ENCODE data around the gene TMEM101. TPM values are rescaled to one million over a fixed set of nuclear protein-coding genes. Genes with fewer than 3 reads are reported as not detected.

TMEM101 gene
- total and polyA plus RNA-seq, 2 donors (not counting 1 experiment from before 2014, with no cell fraction given), result 16.3 to 25.3 TPM

- H3K9me3 ChIP-seq (ENCODE audit: control extremely low read depth in 1 of 3, control insufficient read depth in 2 of 3, insufficient read depth in 1 of 3, low read length in 2 of 3), result peaks cover 0 to 19% (median 0%) of the 10 kb centered on the region in 3 donors
- peak overlapping the region in 1 of 2 donors; percentile 33 for H3K27ac ChIP-seq (ENCODE audit: low read length in 2 of 2)
- DNase-seq (peak; percentile 30), ATAC-seq (ENCODE audit: low read depth) (no peak)
- no peaks in the 10 kb centered on the region for H3K9me3 Mint-ChIP-seq (ENCODE audit: insufficient read depth)
- peak overlapping the region; percentile 100 for H3K4me2 ChIP-seq (replicated peaks; ENCODE audit: low read depth, low read length, poor library complexity, severe bottlenecking)
- H2AFZ ChIP-seq (ENCODE audit: insufficient read depth, low read depth, low read length, poor library complexity, severe bottlenecking), result peak overlapping the region; percentile 90
- peak overlapping the region; percentile 80 for H3K9ac ChIP-seq (ENCODE audit: low read length)
- peak overlapping the region; percentile 53 to 84 (median 77) for H3K4me3 ChIP-seq (ENCODE audit: control extremely low read depth in 1 of 5, extremely low read depth in 1 of 5, insufficient read depth in 1 of 5, low read depth in 2 of 5, low read length in 4 of 5)
- WGBS (ENCODE audit: insufficient coverage), result 7% methylated on average over 37 of the region's 37 CpGs
- peaks cover 0 to 28% (median 11%) of the 10 kb centered on the region in 4 experiments for H3K27me3 ChIP-seq (replicated peaks in 1 of 4; ENCODE audit: control extremely low read depth in 1 of 4, control insufficient read depth in 3 of 4, insufficient read depth in 4 of 4, low read length in 3 of 4)
- H3K4me3 Mint-ChIP-seq, result peak overlapping the region; percentile 95
- intact Hi-C loops (cut with micrococcal nuclease), result loop anchor here (2.0 to 5.0 kb wide), 4 partner anchors 33 to 1140 kb away; partner anchors contain the start of genes DHX8, HEXIM1 and LSM12
- peak overlapping the region; percentile 76 for H3K27ac Mint-ChIP-seq
- CTCF ChIA-PET, result interaction anchor here (1.2 to 2.5 kb wide), 2 partner anchors 63 to 116 kb away, joined by 4 to 7 read pairs; partner anchors contain the start of gene HDAC5
- POLR2A ChIA-PET, result no interaction called here
- H3K4me1 Mint-ChIP-seq, result peaks cover 33% of the 10 kb centered on the region
- H3K36me3 ChIP-seq (replicated peaks in 1 of 2; ENCODE audit: control extremely low read depth in 1 of 2, control insufficient read depth in 1 of 2, extremely low read depth in 1 of 2, insufficient read depth in 2 of 2, low read length in 1 of 2), result peaks cover 0 to 8% of the 10 kb centered on the region in 2 experiments
- peaks cover 11% of the 10 kb centered on the region for H3K27me3 Mint-ChIP-seq
- no peaks in the 10 kb centered on the region for H4K20me1 ChIP-seq (ENCODE audit: control insufficient read depth, insufficient read depth, low read length, poor library complexity, severe bottlenecking)
- H3K4me1 ChIP-seq (ENCODE audit: control insufficient read depth in 2 of 2, insufficient read depth in 2 of 2, low read length in 2 of 2), result peaks cover 37 to 42% of the 10 kb centered on the region in 2 donors
- TF ChIP-seq CTCF (IDR thresholded peaks at IDR 0.05), result no peak
- TF ChIP-seq EZH2 (IDR thresholded peaks at IDR 0.05; ENCODE audit: borderline replicate concordance, insufficient read depth, low read depth, low read length, poor library complexity, severe bottlenecking), result no peak
- peaks cover 18% of the 10 kb centered on the region for H3K79me2 ChIP-seq (ENCODE audit: control insufficient read depth, insufficient read depth, low read length)
Measured at GRCh38 chr17:44007346-44008204, 7.2 kb downstream of the TMEM101 start.

Measured in B cell (primary cell).